Forelimb muscle (tissue), 1 donor: ENCODE measurements around the gene ATF6. TPM values are rescaled to one million over a fixed set of nuclear protein-coding genes. Genes with fewer than 3 reads are reported as not detected.

Experiments
- DNase-seq: peaks from one replicate; pipeline ENCODE4 v3.0.0-alpha.2; 2013; ENCODE audit warnings: low read depth
- polyA plus RNA-seq: library from polyadenylated mRNA; unstranded; fragments of 120-200 nt; gene quantifications from one replicate; pipeline ENCODE4 v1.2.1, GENCODE V29; 2013; ENCODE audit not compliant: insufficient read length

The ATF6 gene
- polyA plus RNA-seq, 1 donor = 15.5 TPM

DNA sequence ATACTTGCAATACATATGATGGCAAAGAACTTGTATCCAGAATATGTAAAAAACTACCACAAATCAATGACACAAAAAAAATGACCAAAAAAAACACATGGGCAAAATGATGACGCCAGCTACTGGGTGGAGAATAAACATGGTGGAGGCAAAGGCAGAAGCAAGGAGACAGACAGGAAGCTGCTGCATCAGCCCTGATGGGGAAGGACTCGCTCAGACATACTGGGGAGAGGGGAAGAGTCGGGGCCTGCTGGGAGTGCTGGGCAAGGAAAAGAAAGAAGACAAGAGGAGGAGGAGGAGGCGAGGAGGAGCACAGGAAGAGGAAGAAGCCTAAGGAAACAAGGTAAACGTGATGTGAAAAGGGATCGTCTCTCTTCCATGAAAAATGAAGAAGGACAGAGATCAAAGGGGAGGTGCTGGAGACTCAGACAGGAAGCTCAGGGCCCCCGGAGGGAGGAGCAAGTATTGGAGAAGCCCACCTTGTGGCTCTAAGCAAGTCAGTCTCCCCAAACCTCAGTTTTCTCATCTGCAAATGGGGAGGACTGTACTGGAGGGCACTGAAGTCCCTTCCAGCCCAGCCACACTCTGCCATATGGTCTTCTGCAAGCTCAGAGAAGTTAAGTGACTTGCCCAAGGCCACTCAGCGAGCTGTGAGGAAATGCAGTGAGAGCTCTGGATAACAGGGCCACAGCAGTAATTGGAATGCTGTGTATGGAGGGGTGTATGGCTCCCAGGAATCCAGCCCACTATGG is 233.4 kb downstream of the ATF6 start:
- no peak for DNase-seq

DNA sequence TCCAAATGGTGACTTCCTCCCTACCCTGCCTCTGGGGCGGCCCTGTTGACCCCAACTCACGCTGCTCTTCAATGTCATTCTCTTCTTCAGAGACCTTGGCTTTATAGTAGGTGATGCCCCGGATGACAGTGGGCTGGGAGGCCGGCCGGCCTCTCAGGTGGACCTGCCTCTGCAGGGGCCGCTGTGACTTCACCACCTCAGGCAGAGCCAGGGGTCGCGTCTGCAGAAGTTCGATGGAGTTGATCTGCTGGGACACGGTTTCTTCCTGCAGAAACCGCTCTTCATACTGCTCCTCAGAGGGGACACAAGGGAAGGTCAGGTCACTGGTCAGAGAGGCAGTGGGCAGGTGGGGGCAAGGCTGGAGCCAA is 233.9 kb downstream of the ATF6 start:
- no peak for DNase-seq

DNA sequence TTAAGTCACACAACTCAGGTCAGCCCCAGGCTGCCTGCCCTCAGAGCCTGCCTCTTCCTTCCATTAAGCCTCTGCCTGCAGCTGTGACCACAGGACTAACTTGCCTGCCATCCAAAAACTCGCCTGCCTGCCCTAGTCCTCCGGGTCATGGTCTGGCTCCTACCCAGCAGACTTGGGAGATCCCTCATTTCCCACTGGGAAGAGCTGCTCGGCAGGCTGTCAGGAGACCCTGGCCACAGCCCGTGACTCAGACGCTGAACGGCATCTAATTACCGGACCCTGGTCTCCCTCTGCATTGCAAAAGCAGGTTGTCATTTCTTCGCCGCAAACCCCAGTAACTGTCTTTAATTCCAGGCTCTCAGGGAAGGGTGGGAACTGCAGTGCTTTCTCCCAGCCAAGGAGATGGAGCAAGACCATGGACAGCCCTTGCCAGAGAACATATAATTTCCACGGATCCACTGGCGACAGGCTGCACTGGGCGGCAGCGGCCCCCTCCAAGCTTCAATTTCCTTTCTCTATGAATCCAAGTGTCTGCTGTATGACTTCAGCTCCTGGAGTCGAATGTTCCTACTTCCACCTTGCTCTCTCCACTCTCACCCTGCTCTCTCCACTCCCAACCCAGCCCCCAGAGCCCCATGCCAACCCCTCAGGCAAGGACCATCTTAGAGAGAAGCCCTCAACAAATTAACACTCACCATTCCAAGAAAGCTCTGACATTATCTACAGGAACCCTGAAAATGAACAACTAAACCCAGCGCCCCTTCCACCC is 237.1 kb downstream of the ATF6 start:
- DNase-seq = no peak

DNA sequence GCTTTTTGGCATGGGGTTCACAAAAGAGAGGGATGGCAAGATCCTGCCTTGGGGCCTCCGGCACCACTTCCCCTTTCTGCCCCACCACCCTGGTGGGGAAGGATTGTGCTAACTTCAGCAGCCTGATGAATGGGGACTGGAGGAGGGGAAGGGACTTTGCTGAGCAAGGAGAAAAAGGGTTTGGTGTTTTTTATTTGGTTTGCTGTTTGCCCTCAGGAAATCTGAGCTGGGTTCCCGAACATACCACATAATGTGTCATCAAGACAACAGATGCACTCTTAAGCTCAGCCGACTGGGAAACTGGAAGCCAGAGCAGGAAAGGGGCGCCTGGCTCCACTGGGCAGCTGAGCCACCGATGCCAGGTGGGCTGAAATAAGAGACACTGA is 237.7 kb downstream of the ATF6 start:
- no peak for DNase-seq

DNA sequence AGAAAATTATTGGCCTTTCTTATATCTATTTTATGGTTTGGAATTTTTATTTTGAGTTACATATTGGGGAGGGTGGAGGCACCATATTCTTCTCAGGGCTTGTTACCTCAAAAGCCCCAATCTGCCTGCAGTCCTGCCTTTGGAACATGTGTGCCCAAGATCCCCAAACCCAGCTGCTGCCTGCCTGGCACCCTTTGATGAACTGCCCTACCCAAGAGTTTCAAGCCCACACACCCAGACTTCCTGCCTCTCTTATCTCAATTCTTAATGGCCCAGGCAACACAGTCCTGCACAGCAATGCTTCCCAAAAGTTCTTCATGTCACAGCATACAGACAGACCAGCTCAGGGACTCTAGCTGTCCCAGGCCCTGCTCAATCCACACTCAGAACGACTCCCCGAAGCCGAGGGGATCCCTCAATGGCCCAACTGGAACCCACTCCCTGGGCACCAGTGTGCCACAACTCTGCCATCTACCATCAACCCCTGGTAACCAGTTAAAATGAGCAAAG is 238.4 kb downstream of the ATF6 start:
- no peak for DNase-seq

DNA sequence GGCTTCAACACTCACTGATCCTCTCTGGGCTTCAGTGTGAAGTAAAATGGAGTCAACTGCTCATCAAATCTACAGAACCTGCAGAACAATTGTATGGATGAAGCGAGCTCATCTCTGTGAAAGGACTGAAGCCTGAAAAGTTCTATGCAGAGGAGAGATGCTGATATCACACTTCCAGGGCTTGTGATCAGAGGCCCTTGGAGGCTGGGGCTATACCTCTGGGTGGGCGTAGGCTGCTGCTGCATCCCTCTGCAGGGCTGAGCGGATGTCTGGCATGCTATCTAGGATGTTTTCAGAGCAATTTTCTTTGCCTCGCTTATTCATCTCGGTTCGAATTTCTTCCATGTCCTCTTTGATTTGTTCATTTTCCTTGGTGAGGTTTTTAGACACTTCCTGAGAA is 240.0 kb downstream of the ATF6 start:
- DNase-seq = no peak

DNA sequence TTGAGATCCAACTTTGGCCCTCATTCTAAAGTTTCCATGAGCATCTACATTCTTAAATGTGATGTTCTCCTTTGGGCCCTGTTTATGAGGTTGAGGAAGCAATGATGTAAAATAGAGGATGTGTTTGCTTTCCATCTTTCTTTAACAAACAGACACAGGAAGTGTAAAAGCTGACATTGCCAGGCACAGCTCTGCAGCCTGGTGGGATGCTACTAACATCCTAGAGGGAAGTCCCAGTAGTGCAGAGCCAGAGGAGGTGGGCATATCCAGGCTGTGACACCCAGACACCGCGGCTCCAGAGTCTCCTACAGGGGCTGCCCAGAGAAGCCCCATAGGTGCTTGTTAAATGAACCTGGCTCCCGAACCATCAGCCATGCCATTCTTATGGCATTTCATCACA is 241.3 kb downstream of the ATF6 start:
- DNase-seq = no peak

DNA sequence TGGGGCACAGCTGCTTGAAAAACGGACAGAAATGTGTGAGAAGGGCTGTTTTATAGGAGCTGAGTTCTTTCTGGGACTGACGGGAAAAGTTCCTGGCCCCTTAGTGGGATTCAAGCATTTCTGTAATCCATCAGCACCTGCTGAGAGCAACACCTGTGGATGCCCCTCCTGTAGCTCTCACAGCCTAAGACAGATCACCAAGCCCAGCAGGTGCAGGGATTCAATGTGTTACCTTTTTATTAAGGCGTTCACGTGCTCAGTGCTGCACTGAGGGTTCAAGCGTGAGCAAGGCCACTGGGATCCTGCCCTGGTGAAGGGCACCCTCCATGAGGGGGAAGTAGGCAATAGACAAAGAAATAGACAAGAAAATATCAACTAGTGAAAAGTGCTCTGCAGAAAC is 242.7 kb downstream of the ATF6 start:
- no peak for DNase-seq

DNA sequence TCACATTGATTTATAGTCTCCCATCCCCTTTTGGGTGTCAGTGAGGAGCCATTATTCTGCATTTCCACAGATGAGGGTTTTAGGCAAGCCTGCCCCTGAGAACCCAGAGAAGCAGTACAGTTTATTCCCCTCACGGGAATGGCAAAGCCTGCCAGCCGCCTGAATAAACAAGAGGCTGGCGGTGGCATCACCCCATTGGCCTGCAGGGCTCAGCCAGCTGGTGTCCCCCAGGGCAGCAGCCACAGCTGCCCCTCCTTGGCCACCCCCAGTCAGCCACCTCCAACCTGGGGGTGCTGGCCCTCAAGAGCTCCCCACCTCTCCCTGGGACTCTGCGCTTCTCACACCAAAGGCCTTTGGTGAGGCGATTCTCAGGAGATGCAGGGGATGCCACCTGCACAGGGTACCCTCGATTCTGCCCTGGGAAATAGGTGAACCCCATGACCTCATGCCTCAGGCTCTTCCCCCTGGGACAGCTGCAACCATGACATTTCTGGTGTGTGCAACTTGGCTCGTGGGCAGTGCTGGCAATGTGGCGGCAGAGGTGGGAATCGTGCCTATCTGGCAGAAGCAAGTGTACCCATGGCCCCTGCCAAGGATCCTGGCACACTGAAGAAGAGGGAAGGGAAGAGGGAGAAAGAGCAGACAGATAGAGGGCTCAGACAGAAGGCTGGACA is 243.5 kb downstream of the ATF6 start:
- no peak for DNase-seq

DNA sequence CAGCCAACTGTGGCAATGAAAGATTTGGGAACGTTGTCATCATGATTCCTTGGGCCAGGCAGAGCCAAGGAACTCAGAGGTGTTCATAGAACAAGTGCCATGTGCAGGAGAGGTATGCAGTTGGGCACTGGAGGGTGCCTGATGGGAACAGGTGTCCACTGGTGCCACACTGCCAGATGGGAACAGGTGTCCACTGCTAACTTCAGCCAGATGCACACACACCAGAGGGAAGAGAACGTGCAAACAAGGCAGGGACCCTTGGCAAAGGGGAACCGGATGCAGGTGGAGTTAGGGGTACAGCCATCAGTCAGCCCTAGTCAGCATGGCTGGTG is 244.0 kb downstream of the ATF6 start:
- no peak for DNase-seq

DNA sequence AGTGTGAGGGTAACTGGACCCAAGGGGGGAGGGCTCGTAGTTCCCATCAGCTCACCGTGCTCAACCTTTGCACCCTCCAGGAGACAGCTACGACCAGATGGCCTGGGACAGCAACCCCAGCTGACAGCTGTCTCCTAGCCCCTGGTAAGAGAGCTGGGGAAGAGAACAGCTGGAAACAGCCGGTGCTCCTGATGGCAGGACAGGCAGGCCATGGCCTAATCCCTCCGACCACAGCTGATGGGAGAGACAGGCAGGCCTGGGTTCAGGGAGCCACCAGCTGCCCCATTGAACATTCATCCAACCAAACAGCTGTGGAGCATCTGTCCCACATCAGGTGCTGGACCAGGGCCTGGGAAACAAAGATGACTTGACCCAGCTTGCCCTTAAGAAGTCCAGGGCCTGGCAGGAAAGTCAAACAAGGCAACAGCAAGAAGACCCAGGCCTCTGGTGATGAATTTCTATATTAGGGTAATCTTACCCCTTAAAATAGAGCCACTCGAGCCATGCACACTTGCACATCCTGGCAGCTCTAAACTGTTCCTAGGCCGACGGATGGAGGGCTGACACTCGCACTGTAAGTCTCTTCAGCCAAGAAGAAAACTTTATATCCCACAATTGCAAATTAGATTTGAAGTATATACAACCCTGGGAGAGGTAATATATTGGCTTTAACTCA is 245.4 kb downstream of the ATF6 start:
- no peak for DNase-seq

DNA sequence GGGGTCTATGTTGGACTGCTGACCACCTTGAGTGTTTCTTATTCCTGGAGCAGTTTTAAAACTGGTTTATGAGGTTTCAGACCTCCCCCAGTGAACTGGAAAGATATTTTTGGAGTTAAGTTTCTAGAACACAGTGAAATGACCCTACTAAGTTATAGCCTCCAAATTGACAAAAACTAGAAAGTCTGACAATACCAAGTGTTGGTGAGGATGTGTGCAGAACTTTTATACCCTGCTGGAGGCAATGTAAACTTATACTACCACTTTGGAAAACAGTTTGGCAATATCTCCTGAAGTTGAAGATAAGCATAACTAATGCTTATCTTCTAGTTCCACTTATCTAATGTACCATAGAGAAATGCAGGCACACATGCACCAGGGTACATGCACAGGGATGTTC is 247.2 kb downstream of the ATF6 start:
- DNase-seq = no peak

Other genes starting within 250 kb of the ATF6 start
- 0.57 TPM for gene HSPA6, start 241.8 kb upstream of the ATF6 start, polyA plus RNA-seq
- gene FCGR3A, start 216.5 kb upstream of the ATF6 start, polyA plus RNA-seq = 0.81 TPM
- 0.33 TPM for gene FCGR3B, start 135.1 kb upstream of the ATF6 start, polyA plus RNA-seq
- gene FCGR2B, start 103.2 kb upstream of the ATF6 start, polyA plus RNA-seq = 0.16 TPM
- gene FCRLA, start 59.1 kb upstream of the ATF6 start, polyA plus RNA-seq = 0.27 TPM
- 0.40 TPM for gene FCRLB, start 44.8 kb upstream of the ATF6 start, polyA plus RNA-seq
- 24.2 TPM for gene DUSP12, start 16.5 kb upstream of the ATF6 start, polyA plus RNA-seq